PFSK-1 (cell line): ENCODE data around the gene MAP4.

ENCODE experiments used
- POLR2AphosphoS5 ChIP-seq: IDR thresholded peaks from 2 replicates; pipeline ENCODE4 v1.6.1; 2012; ENCODE audit warnings: low read depth, mild to moderate bottlenecking, control low read depth, low read length, moderate library complexity
- TAF1 ChIP-seq: IDR thresholded peaks from 2 replicates; pipeline ENCODE4 v1.6.1; 2012; ENCODE audit warnings: low read length, control low read depth, borderline replicate concordance; ENCODE audit not compliant: insufficient read depth

- no peak for TF ChIP-seq POLR2AphosphoS5
- no peak for TF ChIP-seq TAF1
Measured at GRCh38 chr3:47895241-47895640, 121.0 kb downstream of the MAP4 start.
